RWPE1 (cell line): ENCODE data around the gene PM20D2.

Source experiments
- CTCF ChIA-PET: fragments of 350-600 bp; sonication (Branson Sonifier 250); formaldehyde crosslinking; extraction: SDS; loops from one replicate; lab custom pipeline; 2021; lab: Yijun Ruan, JAX
- POLR2A ChIA-PET: fragments of 400-600 bp; formaldehyde crosslinking; extraction: SDS; loops from one replicate; lab custom pipeline; 2020; ENCODE audit warnings: antibody characterized with exemption; ENCODE audit not compliant: low non-redundant PET; lab: Yijun Ruan, JAX
- DNase-seq: peaks from one replicate; pipeline ENCODE4 v3.0.0; 2012; ENCODE audit warnings: low spot score
- H3K27ac ChIP-seq: fragments of 450-650 bp; 2 replicates; pipeline ENCODE4 v1.5.1; 2017
- TF ChIP-seq, protein P1 (sequence below): fragments of 450-650 bp; conservative IDR thresholded peaks from 2 replicates; pipeline ENCODE4 v1.5.1; 2017; ENCODE audit warnings: low read depth, mild to moderate bottlenecking

Gene PM20D2

DNA sequence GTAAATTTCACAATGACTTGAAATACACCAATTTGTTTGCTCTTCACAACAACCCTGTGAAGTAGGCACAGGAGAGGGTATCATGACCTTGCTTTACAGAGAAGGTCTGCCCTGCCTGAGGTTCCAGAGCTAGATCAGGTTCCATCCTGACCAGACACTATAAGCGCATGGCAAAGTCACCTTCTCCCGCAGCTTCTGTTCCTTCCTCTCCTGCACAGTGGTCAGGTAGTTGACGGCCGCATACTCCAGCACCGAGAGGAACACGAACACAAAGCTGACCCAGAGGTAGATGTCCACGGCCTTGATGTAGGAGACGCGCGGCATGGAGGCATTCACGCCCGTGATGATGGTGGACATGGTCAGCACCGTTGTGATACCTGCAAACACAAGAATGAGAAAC is 34.3 kb downstream of the PM20D2 start:
- H3K27ac ChIP-seq, result no peak overlapping the region
- POLR2A ChIA-PET, result no interaction called here
- CTCF ChIA-PET, result interaction anchor here (0.6 to 0.7 kb wide), 3 partner anchors 12 to 185 kb away, joined by 3 to 5 read pairs (median 4); no protein-coding TSS in a partner anchor
- TF ChIP-seq, protein P1, sequence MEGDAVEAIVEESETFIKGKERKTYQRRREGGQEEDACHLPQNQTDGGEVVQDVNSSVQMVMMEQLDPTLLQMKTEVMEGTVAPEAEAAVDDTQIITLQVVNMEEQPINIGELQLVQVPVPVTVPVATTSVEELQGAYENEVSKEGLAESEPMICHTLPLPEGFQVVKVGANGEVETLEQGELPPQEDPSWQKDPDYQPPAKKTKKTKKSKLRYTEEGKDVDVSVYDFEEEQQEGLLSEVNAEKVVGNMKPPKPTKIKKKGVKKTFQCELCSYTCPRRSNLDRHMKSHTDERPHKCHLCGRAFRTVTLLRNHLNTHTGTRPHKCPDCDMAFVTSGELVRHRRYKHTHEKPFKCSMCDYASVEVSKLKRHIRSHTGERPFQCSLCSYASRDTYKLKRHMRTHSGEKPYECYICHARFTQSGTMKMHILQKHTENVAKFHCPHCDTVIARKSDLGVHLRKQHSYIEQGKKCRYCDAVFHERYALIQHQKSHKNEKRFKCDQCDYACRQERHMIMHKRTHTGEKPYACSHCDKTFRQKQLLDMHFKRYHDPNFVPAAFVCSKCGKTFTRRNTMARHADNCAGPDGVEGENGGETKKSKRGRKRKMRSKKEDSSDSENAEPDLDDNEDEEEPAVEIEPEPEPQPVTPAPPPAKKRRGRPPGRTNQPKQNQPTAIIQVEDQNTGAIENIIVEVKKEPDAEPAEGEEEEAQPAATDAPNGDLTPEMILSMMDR, result no peak
- no peak for DNase-seq

DNA sequence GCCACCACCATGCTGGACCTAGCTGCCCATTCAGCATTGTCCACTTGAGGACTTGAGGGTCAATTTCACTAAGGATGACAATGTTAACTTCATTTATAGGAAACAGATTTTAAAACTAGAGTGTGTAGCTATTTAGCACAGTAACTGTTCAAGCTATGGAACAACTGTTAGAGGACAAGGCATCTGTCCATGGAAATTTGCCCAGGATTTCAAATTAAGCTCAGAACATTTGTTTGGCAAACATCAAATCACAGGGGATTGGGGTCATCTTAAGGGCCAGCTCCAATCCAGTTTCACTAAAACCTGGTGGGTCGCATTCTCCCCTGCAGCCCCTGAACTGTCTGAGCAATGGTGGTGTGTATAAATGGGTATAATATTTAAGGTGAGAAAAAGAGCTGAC is 35.1 kb downstream of the PM20D2 start:
- DNase-seq, result no peak
- POLR2A ChIA-PET, result no interaction called here
- CTCF ChIA-PET, result no interaction called here
- no peak overlapping the region for H3K27ac ChIP-seq
- TF ChIP-seq, protein P1, result no peak

DNA sequence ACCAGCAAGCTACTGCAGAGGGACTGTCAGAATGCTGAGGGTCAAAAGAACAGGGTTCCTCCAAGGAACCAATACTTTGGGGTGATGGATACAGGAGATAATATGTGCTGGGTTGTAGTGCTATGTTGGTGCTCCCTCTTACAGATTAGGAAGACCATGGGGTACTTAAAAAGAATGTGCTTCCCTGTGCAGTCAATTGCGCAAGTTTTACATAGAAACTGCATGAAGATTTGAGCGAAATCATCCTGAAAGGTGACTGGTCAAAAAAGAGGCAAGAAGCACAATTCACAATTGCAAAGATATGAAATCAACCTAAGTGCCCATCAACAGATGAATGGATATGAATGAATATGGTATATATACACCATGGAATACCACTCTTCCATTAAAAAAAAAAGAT is 37.4 kb downstream of the PM20D2 start:
- ChIA-PET POLR2A (no interaction called here), CTCF (interaction anchor here (0.6 kb wide), 1 partner anchor 1680 kb away, joined by 3 read pairs; no protein-coding TSS in a partner anchor)
- no peak for DNase-seq
- TF ChIP-seq, protein P1, result no peak
- H3K27ac ChIP-seq, result no peak overlapping the region

DNA sequence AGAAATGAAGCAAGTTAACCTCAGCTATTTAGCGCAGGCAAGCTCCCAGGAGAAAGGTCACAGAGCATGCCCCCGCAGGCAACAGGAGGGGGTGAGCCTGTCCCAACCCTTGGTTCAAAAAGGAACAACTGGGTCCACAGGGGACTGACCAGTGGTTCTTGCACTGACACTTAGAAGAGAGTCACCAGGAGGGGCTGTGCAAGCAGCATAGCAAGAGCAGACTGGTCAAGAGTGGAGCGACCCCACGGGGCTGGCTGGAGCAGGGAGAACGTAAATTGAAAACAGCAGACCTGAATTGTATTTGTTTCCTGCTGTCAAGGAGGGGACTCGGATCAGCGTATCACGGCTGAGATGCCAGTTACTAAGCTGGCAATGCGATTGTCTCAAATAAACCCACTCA is 38.5 kb downstream of the PM20D2 start:
- TF ChIP-seq, protein P1, result no peak
- H3K27ac ChIP-seq, result no peak overlapping the region
- CTCF ChIA-PET, result no interaction called here
- DNase-seq, result no peak
- POLR2A ChIA-PET, result no interaction called here

DNA sequence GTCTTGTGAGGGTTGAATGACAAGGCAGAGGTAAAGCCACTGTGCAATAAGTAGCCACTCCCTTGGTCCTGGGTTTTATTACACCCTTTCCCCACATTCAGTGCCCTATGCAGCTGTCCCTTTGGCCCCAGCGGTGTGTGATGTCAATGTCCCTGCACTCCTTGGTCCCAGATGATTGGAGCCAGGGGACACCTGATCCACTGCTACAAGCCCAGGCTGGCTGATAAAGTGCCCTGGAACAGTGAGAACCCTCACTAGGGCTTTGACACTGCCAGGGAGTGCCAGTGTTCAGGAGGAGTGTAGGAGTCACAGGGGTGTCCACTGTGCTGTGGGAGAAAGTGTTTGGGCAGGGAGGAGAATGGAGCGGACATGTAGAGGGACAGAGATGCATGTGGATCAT is 40.9 kb downstream of the PM20D2 start:
- no peak overlapping the region for H3K27ac ChIP-seq
- TF ChIP-seq, protein P1, result no peak
- no peak for DNase-seq
- ChIA-PET CTCF (no interaction called here), POLR2A (no interaction called here)

DNA sequence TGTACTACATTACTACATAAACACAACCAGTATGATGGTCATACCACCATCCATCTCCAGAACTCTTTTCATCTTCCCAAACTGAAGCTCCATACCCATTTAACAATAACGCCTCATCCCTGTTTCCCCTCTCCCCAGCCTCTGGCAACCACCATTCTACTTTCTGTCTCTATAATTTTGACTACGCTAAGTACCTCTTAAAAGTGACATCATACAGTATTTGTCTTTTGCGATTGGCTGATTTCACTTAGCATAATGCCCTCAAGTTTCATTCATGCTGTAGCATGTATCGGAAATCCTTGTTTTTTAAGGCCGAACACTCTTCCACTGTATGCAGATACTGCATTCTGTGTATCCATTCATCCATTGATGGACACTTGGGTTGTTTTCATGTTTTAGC is 41.6 kb downstream of the PM20D2 start:
- H3K27ac ChIP-seq, result no peak overlapping the region
- CTCF ChIA-PET, result no interaction called here
- no peak for DNase-seq
- POLR2A ChIA-PET, result no interaction called here
- TF ChIP-seq, protein P1, result no peak
